HG03045 (cell line): ENCODE measurements around the gene CNTN4.
"Not testable (repeated sequence)": the region's sequence is repeated elsewhere in the genome, so short reads cannot be mapped to it uniquely, and the experiment has no call there.

Experiments
- ATAC-seq: cut with Tn5 transposase; IDR thresholded peaks from one replicate; pipeline ENCODE4 v1.9.1; 2021; ENCODE audit warnings: mild to moderate bottlenecking, moderate library complexity; ENCODE audit not compliant: unreplicated experiment

The CNTN4 gene

GRCh38 chr3:2510591-2511145, 412.0 kb downstream of the CNTN4 start:
- no peak for ATAC-seq

DNA sequence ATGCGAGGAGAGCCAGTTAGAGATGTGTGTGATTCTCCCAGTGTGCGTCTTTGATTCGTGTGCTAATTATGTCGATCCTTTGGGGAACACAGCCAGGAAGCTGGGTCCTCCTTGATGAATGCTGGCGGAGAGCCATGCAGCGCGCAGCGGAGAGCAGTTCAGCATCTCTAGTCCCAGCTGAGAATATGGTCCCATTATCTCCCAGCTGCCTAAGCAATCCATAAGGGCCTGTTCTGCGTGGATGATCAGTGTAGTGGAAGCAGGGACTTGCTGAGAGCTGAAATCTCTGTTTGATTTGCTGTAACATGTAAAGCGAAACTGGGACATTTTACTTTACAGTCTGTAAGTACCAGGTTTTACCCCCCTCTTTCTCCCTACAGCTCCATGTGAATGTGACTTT, 412.7 kb downstream of the CNTN4 start:
- ATAC-seq, result no peak

- no peak for ATAC-seq
These were observed 414.2 kb downstream of the CNTN4 start for GRCh38 chr3:2512881-2513280.

DNA sequence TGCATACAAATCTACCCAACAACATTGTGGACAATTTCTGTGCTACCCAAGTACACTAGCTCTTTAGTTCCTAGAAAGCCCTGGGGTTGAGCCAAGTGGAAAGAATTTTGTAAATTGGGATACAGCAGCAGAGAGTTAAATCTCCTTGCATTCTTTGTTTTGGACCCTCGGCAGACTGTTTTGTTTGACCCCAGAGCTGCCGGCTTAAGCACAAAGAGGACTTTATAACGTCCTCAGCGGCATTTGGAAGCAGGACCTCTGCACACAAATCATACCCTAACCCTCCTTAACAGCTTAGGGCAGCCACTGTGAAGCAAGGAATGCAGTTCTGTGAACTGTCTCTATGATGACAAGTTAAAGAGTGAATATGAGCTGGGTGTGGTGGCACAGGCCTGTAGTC, 415.3 kb downstream of the CNTN4 start:
- no peak for ATAC-seq

DNA sequence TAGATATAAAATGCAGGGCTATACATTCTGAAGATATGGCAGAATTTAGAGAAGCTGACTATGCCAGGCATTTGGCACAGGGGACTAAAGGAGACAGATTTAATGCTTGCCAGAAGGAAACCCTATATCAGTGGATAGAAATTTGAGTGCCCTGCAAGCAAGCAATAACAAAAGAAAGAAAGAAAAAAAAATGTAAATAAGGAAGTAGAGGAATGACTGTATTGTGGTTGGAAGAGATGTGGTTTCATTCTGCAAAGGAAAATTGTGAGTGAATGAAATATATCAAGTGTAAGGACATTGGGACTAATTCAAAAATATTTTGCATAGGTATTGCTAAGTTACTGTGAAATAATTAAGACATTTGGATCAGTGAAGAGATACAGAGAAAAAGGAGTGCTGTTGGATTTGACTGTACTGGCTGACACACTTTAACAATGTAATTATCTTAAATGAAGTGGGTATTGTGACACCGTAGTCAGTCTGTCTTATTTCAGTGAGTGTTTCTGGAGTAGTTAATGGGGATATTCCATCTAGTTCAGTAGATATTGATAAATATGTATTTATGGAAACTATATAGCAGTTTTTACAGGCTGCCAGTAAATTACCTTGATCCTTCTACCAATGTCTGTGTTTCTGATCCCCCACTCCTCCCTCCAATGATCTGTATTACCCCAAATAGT, 418.2 kb downstream of the CNTN4 start:
- ATAC-seq, result no peak

DNA sequence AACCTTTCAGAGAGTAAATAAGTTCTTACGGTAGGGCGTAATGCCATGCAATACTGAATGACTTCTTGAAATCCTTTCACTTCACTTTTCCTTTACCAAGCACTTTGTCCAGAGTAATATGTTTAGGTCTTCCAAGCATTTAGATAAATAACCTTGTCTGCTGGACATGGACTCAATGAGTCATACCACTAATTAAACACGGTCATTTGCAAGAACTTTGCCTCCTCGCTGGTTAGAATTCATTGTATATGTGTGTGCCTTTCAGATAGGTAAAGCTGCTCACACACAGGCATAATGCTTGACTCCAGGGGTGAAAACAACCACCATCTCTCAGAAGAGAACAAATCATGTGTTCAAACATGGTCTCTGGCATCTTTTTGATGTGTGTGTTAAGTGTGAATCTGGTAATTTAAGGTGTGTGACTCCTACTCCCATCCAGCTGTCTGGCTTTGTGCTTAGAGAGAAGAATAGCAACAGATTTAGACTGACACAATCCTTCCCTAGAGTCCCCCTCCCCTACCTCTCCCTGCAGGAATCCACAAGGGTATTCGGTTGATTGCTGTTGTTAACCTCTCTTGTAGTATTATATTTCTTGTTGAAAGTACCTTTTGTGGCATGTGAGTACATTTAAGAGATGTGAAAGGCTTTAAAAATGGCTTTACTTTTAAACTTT, 419.0 kb downstream of the CNTN4 start:
- ATAC-seq, result no peak

DNA sequence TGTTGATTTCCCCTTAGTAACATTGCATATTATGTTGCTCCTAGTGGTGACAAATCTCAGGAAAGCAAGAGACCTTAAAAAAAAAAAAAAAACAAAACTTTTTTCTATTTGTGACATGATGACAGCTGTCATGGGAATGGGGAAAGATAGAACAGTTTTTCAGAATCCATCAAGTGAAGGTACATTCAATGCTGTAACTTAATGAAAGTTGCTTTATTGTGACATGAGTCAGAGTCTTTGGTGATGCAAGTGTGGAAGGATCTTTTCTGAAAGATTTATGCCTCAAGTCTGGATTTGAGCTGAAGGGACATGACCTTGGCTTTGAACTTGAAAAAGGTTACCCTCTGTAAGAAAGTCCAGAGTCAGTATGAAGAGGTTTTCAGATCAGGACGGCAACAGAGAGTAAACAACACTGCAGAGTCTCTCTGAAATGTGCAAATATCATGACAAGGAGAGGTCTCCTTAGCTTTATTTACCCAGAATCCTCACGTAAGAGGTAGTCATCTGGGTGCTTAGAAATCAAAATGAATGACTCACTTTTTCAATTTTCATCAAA, 424.7 kb downstream of the CNTN4 start:
- ATAC-seq, result no peak

- ATAC-seq, result no peak
These were observed 427.3 kb downstream of the CNTN4 start for GRCh38 chr3:2525968-2526367.

DNA sequence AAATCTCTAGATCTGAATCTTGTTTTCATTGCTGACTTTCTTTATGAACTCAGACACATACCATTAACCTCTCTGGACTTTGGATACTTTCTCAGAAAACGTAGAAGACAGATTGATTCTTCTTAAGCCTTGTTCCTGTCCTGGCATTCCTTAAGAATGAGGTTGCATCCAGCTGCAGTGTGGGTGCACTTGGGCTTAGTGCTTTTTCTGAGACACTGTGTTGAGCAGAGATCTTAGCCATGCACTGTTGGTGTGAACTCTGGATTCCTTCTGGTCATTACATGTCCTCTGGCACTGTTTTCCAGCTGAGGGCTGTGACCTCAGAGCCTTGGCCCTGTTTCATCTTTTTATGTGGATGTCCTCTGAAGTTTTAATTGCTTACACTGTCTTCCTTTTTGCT, 428.3 kb downstream of the CNTN4 start:
- ATAC-seq, result no peak

DNA sequence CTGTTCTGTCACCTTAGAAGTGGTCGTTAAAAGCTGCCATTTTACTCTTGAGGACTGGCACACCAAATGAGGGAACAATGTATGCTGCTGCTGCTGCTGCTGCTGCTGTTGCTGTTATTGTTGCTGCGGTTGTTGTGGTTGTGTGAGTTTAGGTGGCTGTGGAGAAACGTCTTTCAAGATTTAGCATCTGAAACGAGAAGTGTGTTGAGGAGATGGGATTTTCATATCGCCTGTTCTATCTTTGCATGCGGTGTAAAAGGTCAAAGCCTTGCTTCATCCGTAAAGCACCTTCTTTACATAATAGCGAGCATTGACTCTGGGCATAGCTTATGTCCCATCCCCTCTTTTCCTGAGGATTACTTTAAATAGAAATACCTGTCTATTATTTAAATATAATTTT, 428.7 kb downstream of the CNTN4 start:
- not testable (repeated sequence) for ATAC-seq

DNA sequence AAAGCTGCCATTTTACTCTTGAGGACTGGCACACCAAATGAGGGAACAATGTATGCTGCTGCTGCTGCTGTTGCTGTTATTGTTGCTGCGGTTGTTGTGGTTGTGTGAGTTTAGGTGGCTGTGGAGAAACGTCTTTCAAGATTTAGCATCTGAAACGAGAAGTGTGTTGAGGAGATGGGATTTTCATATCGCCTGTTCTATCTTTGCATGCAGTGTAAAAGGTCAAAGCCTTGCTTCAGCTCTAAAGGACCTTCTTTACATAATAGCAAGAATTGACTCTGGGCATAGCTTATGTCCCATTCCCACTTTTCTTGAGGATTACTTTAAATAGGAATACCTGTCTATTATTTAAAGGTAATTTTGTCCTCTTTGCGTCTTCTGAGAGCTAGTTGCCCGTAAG, 436.1 kb downstream of the CNTN4 start:
- not testable (repeated sequence) for ATAC-seq

DNA sequence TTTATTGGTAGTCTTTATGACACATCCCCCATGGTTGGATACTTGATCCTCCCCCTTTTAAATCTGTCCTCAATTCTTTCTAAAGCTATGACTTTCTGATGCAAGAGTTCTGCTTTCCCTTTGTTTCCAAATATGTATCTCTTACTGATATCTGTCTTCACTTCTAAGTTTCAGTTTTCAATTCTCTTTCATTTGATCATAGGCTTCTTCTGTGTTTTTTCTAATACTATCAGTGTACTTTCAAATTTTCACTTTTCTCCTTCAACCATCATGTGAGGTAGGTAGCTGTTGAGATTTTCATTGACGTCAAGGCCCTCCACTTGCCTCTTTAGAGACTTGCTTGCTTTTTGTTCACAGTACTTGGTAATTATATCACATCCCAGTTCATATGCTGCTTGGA, 436.5 kb downstream of the CNTN4 start:
- no peak for ATAC-seq

- no peak for ATAC-seq
These were observed 437.9 kb downstream of the CNTN4 start for GRCh38 chr3:2536575-2536974.

GRCh38 chr3:2540115-2540514, 441.4 kb downstream of the CNTN4 start:
- ATAC-seq, result no peak

GRCh38 chr3:2543247-2543646, 444.6 kb downstream of the CNTN4 start:
- ATAC-seq, result no peak

GRCh38 chr3:2544212-2544611, 445.5 kb downstream of the CNTN4 start:
- no peak for ATAC-seq

DNA sequence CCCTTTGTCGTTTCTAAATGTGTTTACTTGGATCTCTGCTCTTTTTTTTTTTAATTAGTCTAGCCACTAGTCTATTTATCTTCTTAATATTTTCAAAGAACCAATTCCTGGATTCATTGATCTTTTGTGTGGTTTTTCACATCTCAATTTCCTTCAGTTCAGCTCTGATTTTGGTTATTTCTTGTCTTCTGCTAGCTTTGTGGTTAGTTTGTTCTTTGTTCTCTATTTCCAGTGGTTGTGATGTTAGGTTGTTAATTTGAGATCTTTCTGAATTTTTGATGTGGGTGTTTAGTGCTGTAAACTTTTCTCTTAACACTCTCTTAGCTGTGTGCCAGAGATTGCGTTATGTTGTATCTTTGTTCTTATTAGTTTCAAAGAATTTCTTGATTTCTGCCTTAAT, 446.1 kb downstream of the CNTN4 start:
- ATAC-seq, result no peak

GRCh38 chr3:2547049-2547448, 448.4 kb downstream of the CNTN4 start:
- ATAC-seq, result no peak

DNA sequence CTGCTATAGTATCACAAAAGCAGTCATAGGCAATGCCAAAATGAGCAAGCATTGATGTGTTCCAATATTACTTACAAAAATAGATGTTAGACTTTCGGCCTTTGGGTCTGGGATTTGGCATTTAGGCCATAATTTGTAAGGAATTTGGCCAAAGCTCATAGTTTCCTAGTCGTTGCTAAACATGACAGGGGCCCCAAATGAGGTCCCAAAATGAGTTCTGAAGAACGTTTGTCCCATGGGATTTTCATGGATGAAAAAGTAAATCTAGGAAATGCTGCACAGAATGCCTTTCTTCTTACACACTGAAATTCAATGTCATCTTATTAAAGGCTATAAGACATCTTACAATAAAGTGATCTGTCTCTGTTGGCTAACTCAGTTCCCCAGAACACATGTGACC, 456.0 kb downstream of the CNTN4 start:
- ATAC-seq, result no peak

DNA sequence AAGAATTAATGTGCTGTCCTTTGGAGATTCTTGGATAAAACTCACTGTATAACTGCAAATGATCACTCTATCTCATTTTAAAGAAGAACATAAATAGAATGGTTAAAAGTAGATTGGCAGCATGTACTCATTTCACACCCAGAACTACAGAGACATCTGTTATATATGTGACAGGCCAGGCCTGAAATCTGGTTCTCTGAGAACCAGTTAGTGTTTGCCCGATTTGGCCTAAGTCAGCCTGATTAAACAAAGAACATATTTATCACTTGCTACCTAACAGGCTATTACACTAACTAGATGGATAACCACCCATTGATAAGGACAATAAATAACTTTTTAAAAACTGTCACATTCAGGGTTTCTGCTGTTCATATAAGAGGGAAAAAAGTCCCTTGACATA, 460.1 kb downstream of the CNTN4 start:
- ATAC-seq, result no peak

- ATAC-seq, result no peak
These were observed 468.8 kb downstream of the CNTN4 start for GRCh38 chr3:2567451-2567850.

DNA sequence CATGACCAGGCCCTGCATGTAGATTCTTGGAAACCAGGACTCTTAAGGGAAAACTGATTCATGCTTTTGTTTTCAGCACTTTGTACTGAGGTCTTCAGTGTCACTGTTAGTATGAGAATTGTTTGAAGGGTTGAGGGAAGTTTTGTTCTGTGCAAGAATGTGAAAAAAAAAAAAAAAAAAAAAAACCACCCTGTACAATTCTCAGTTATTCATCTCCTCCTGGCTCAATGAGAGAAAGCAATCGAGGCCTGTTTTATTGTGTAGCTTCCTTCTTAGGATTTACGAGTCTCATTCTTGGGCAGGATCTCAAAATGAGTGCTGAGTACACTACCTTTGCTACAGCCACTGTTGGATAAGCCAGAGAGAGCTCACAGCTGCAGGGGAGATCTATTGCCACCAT, 469.5 kb downstream of the CNTN4 start:
- ATAC-seq, result no peak
